ENCODE data around the gene ZFPM1.

DNA sequence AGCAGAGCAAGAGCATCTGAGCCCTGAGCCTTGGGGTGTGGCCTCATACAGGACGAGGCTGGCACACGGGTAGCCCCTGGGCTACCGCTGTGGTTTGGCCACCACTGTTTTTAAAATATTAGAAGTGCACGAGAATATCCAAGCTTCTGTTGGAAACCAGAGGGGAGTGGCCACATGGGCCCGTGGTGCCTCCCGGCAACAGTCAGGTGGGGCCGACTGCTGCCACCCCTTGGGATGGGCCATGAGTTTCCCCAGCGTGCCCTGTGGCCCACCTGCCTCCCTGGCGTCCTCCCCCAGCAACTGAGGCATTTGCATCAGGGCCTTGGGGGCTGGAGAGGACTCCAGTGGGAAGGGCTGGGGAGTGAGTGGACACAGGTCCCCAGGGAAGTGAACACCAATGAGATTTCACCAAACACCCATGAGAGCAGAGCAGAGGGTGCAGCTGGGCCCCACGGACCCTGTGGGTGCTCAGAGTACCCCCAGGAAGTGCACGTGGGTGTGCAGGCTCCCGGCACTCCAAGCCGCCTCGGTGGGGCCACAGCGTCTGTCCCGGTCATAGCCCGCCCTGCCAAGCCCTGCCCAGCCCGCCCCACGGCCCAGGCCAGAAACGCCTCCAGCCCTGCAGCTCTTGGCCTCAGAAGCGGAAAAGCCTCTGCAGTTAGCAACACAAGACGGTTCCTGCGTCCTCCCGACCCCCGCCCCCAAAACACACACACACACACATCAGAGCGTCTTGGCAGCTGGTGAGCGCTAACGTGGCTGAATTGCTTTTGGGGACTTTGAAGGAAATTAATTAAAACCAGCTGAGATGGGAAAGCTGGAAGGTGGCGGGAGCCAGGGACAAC is 47.6 kb upstream of the ZFPM1 start:
- TF ChIP-seq, protein P1, sequence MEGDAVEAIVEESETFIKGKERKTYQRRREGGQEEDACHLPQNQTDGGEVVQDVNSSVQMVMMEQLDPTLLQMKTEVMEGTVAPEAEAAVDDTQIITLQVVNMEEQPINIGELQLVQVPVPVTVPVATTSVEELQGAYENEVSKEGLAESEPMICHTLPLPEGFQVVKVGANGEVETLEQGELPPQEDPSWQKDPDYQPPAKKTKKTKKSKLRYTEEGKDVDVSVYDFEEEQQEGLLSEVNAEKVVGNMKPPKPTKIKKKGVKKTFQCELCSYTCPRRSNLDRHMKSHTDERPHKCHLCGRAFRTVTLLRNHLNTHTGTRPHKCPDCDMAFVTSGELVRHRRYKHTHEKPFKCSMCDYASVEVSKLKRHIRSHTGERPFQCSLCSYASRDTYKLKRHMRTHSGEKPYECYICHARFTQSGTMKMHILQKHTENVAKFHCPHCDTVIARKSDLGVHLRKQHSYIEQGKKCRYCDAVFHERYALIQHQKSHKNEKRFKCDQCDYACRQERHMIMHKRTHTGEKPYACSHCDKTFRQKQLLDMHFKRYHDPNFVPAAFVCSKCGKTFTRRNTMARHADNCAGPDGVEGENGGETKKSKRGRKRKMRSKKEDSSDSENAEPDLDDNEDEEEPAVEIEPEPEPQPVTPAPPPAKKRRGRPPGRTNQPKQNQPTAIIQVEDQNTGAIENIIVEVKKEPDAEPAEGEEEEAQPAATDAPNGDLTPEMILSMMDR (conservative IDR thresholded peaks at IDR 0.05; ENCODE audit: low read length), result no peak
- TF ChIP-seq EZH2phosphoT487 (IDR thresholded peaks at IDR 0.05; ENCODE audit: borderline replicate concordance, low read depth, low read length), result no peak

Measured in OCI-LY7 (cell line).